HFFc6 (cell line): Measurements from ENCODE around the gene CEP57L1. TPM values are rescaled to one million over a fixed set of nuclear protein-coding genes. Genes with fewer than 3 reads are reported as not detected.

Source experiments
- DNase-seq: peaks from one replicate; pipeline ENCODE4 v3.0.0-alpha.2; 2018
- H3K27ac Mint-ChIP-seq: 2 replicates; pipeline ENCODE4 v1.8.0; 2020; ENCODE audit warnings: mild to moderate bottlenecking, mixed read lengths
- H3K27me3 Mint-ChIP-seq: 2 replicates; pipeline ENCODE4 v1.8.0; 2021; ENCODE audit warnings: mild to moderate bottlenecking, moderate library complexity, mixed read lengths; ENCODE audit not compliant: insufficient read depth
- H3K36me3 Mint-ChIP-seq: 2 replicates; pipeline ENCODE4 v1.8.0; 2021; ENCODE audit warnings: low read depth, mixed read lengths
- H3K4me1 Mint-ChIP-seq: 2 replicates; pipeline ENCODE4 v1.8.0; 2020; ENCODE audit warnings: low read depth, mixed read lengths
- H3K4me3 Mint-ChIP-seq: 2 replicates; pipeline ENCODE4 v1.8.0; 2020; ENCODE audit warnings: mild to moderate bottlenecking, moderate library complexity, mixed read lengths
- H3K9me3 Mint-ChIP-seq: 2 replicates; pipeline ENCODE4 v1.8.0; 2020; ENCODE audit warnings: mild to moderate bottlenecking, mixed read lengths
- CTCF ChIP-seq: fragments of 200-600 bp; sonication (generic); IDR thresholded peaks from 2 replicates; pipeline ENCODE4 v1.5.0; 2021; ENCODE audit warnings: antibody characterized with exemption, mild to moderate bottlenecking
- total RNA-seq, 6 experiments: library from RNA; stranded (reverse); fragmentation: NEBNext Ultra II Directional; extraction: Animal tissue kit (Norgen Biotek cat#: 25700); gene quantifications; 2 replicates in 1 of 6; 3 replicates in 5 of 6; pipeline ENCODE4 v1.2.3, GENCODE V29; 2021

CEP57L1 gene
- total RNA-seq, 6 experiments from 2014 or later: 16.3 to 24.9 (median 21.6) TPM

GRCh38 chr6:109051301-109052017, 43.8 kb upstream of the CEP57L1 start:
- no peak for TF ChIP-seq CTCF
- Mint-ChIP-seq H3K27ac (no peak overlapping the region), H3K27me3 (no peaks in the 10 kb centered on the region), H3K36me3 (no peaks in the 10 kb centered on the region; the same call in 1 of the 2 replicates), H3K4me3 (no peak overlapping the region), H3K9me3 (no peaks in the 10 kb centered on the region), H3K4me1 (peaks cover 13% of the 10 kb centered on the region)
- no peak for DNase-seq

- H3K4me1 Mint-ChIP-seq: peaks cover 13% of the 10 kb centered on the region
- H3K27me3 Mint-ChIP-seq: no peaks in the 10 kb centered on the region
- H3K27ac Mint-ChIP-seq: no peak overlapping the region
Measured at GRCh38 chr6:109052018-109052651, 43.2 kb upstream of the CEP57L1 start.

GRCh38 chr6:109052852-109053251, 42.5 kb upstream of the CEP57L1 start:
- no peaks in the 10 kb centered on the region for H3K27me3 Mint-ChIP-seq
- H3K4me3 Mint-ChIP-seq: no peak overlapping the region
- no peak for DNase-seq
- no peak overlapping the region for H3K27ac Mint-ChIP-seq
- peaks cover 13% of the 10 kb centered on the region for H3K4me1 Mint-ChIP-seq
- H3K9me3 Mint-ChIP-seq: no peaks in the 10 kb centered on the region
- H3K36me3 Mint-ChIP-seq: no peaks in the 10 kb centered on the region; the same call in 1 of the 2 replicates
- no peak for TF ChIP-seq CTCF

More at GRCh38 chr6:109052018-109052651, 43.2 kb upstream of the CEP57L1 start:
- Mint-ChIP-seq H3K9me3 (no peaks in the 10 kb centered on the region), H3K36me3 (no peaks in the 10 kb centered on the region; the same call in 1 of the 2 replicates), H3K4me3 (no peak overlapping the region)
- TF ChIP-seq CTCF: no peak
- DNase-seq: no peak

GRCh38 chr6:109053336-109053735, 42.0 kb upstream of the CEP57L1 start:
- H3K9me3 Mint-ChIP-seq: no peaks in the 10 kb centered on the region
- no peak overlapping the region for H3K27ac Mint-ChIP-seq
- H3K4me1 Mint-ChIP-seq: peaks cover 14% of the 10 kb centered on the region
- no peak for DNase-seq
- no peaks in the 10 kb centered on the region for H3K27me3 Mint-ChIP-seq
- no peak overlapping the region for H3K4me3 Mint-ChIP-seq
- no peaks in the 10 kb centered on the region for H3K36me3 Mint-ChIP-seq
- TF ChIP-seq CTCF: no peak

GRCh38 chr6:109055771-109056235, 39.5 kb upstream of the CEP57L1 start:
- TF ChIP-seq CTCF: no peak

More at GRCh38 chr6:109055771-109056235, 39.5 kb upstream of the CEP57L1 start:
- no peaks in the 10 kb centered on the region for H3K9me3 Mint-ChIP-seq
- peak overlapping the region; percentile 38; the same call in 1 of the 2 replicates for H3K27ac Mint-ChIP-seq
- no peaks in the 10 kb centered on the region for H3K36me3 Mint-ChIP-seq
- DNase-seq: peak; percentile 34
- no peaks in the 10 kb centered on the region for H3K27me3 Mint-ChIP-seq
- H3K4me1 Mint-ChIP-seq: peaks cover 32% of the 10 kb centered on the region
- H3K4me3 Mint-ChIP-seq: no peak overlapping the region
